HG03064 (cell line): ENCODE data around the gene UGT1A8.

Experiments
- ATAC-seq: cut with Tn5 transposase; IDR thresholded peaks from one replicate; pipeline ENCODE4 v1.9.1; 2021; ENCODE audit warnings: low read depth; ENCODE audit not compliant: unreplicated experiment

UGT1A8 gene

DNA sequence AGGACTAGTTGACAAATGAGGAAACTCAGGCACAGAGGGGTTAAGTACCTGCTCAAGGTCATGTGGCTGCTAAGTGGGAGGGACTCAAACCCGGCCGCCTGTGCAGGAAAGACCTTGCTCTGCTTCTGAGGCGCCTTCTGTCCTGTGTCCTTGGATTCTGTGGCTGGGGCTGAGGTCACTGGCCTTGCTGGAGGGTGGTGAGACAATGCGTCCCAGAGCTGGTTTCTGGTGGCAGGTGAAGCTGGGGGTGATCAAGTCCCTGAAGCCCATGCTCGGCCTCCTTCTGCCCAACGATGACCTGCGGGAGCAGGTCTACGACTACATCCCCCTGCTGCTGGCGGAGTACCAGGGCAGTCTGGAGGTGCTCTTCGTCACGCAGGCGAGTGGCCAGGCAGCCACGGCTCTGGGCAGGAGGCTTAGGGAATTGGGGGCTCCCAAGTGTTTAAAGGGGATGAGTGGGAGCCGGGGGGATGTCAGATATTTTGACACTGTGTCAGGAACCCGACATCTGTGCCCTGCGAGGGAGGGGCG, 176.8 kb downstream of the UGT1A8 start:
- no peak for ATAC-seq

DNA sequence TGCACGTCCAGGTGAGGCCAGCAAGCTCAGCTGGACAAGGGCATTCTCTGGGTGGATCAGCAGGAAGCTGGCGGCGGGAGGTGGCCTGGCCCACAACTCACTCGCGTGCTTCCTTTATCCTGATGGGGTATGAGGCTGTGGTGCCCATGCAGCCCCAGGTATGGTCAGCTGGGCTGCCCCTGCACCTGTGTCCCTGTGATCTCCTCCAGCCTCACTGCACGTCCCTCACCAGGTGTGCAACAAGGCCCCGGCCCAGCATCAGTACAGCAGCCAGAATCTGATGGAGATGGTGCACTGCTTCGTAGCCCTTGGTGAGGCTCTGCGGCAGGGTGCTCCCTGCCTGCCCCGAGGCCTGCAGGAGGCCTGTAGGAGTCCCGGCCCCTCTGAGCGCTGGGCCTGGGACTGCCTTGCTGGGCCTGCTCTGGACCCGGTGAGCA, 178.3 kb downstream of the UGT1A8 start:
- ATAC-seq: no peak

DNA sequence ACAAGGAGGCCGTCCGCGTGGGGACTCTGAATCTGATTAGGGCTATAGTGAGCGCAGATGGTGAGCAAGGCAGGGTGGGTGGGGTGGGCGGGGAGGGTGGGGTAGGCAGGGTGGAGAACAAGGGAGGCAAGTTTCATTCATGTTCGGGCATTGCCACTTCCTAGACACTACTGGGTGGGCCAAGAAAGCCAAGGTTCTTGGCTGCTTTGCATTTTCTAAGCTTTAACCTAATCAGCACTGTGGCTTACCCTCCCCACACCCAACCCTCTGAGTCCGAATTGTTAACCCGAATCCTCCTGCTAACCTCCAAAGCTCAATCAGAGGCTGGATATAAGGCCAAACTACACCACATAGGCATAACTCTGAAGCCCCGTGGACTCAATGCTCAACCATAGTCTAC, 178.8 kb downstream of the UGT1A8 start:
- ATAC-seq: no peak

- no peak for ATAC-seq
Observed at GRCh38 chr2:233798335-233799086, 181.1 kb downstream of the UGT1A8 start.

DNA sequence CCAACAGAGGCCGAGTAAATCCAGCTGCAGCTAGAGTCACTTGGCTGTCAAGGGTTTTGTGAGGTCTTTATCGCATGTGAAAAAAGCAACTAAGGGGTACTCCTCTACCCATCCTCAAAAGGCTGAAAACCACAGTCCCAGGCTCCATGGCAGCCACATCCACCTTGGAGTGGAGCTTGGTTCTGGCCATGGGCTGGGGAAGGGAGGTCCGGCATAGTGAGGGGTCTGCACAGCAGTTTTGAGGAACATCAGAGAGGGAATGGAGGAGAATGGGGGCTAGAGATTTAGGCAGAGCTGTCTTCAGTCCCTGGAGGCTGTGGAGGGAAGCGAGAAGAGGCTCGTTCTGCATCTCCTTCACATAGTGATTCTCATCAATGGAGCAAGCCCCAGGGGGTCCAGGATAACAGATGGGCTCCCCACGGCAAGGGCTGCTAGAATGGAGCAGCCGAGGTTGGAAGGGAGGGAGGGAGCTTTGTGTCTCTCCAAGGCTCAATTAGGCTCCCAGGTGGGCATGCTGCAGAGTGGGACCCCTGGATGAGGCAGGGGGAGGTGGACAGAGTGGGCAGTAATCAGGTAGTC, 181.7 kb downstream of the UGT1A8 start:
- ATAC-seq: no peak

DNA sequence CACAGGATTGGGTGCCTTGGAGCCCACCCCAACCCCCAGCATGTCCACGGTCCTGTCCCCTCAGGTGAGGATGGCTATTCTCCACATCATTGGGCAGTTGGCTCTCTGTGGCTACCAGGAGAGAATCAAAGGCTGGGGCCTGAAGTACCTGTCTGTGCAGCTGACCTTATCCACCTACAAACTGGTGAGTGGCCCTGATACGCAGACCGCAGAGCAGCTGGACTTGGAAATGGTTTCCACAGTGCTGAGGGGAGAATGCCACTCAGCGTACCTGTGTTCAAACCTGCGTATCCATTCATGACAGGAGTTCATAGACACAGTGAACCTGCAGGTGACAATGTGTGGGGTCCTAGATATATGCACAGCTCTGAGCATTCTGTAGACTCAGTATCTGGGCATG, 182.3 kb downstream of the UGT1A8 start:
- no peak for ATAC-seq

DNA sequence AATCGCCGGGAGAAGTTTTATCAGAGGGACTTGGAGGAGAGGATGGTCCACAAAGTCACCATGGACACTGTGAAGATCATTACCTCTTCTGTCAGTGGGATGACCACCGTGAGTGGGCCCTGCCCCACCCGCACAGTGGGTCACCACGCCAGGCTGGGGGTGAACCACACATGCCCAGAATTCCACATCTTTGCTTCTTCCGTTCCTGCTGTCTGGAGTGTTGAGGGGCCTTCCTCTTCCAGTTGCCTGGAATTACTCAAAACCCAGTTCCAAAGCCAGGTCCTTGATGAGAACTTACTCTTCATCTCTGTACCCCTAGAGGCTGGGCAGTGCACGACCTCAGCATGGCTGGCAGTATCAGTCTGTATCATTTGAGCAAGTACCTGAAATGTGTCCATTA, 182.8 kb downstream of the UGT1A8 start:
- no peak for ATAC-seq

DNA sequence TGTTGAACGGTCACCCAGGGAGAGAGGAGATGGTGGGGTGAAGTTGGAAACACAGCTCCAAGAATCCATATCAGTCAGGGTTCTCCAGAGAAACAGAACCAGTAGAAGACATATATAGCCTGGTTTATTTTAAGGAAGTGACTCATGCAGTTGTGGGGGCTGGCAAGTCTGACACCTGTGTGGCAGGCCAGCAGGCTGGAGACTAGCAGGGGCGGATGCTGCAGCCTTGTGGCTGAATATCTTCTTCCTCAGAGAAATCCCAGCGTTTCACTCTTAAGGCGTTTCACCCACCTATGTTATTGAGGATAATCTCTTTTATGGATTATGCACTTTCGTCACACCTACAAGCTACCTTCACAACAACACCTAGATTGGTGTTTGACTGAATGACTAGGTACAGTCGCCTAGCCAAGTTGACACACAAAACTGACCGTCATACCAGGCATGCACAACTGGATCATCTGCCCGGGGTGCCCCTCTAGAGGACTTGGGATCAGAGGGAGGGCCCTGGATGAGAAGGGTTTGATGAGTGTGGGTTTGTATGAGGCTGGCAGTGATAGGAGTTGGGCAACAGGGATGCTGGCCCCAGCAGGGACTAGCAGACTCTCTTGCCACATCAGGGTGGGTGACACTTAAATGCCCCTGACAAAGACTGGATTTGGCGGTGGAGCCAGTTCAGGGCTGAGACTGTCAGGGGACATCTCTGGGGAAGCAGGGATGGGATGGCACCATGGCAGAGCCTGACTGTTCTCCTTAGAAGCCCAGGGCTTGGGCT, 184.1 kb downstream of the UGT1A8 start:
- no peak for ATAC-seq

DNA sequence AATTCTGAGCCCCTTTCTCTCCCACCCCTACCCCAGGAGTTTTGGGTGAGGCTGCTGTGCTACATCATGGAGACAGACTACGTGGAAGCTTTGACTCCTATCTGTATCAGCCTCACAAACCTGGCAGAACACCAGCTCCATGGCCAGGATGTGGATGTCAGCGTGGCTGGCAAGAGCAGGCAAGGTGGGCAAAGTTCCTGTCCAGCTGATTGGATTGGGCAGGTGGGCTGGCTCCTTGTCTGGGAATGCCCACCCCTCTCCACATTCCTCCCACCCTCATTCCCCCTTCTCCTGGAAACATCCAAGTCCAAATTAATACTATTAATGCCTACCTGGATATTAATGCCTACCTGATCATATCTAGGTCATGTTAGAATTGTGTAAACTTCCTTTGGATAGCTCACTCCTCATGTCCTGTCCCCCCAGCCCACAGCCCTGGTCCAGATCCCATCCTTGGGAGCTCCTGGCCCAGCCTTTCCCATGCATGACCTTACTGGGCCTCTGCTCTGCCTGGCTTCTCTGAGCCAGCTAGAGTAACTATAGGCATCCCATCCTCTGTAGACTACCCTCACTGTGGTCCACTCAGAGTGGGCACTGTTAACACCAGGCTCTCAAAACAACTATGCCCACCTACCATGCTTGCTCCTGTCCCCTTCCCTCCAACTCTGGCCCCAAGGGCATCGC, 184.8 kb downstream of the UGT1A8 start:
- ATAC-seq: no peak

DNA sequence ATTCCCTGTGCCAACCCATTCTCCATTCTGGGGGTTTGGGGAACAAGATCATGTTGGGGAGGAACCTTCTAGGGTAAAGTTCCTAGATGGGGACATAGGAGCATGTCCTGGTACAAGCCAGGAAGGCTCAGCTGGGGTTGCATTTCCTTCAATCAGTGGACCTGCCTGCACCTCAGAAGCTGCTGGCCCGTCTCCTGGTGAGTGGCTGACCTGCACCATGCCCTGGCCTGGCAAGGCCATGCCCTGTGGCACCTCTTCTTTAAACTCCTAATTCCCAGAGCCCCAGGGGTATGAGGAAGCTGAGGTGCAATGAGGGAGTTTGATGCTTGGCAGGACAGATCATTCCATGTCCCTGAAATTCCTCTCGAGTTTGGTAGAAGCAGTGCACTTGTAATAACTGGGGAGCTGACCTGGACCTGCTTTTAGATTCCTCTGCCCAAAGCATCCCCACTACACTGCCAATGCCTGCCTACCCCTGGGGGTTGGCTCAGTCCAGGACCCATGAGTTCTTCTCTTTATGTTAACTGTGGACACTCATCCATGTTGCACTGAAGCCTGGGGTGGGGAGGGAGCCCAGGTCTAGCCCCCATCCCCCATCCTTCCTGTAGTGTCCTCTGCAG, 186.0 kb downstream of the UGT1A8 start:
- no peak for ATAC-seq

DNA sequence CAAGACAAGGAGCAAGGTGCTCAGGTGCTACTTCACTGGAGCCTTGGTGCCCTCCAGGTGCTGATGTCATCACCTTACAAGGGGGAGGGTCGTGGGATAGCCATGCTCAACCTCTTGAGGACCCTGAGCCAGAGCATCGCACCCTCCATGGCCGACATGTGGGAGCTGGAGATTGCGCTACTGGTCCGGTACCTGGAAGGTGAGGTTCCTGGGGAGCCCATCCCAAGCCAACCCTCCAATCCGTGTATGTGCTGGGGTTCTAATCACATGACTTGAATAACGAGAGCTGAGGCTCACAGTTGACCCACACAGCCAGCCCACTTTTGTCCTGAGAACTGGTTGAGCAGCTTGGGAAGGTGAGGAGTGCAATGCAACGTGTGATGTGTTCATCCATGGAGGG, 186.6 kb downstream of the UGT1A8 start:
- no peak for ATAC-seq

- no peak for ATAC-seq
Observed at GRCh38 chr2:233807215-233807865, 189.9 kb downstream of the UGT1A8 start.

DNA sequence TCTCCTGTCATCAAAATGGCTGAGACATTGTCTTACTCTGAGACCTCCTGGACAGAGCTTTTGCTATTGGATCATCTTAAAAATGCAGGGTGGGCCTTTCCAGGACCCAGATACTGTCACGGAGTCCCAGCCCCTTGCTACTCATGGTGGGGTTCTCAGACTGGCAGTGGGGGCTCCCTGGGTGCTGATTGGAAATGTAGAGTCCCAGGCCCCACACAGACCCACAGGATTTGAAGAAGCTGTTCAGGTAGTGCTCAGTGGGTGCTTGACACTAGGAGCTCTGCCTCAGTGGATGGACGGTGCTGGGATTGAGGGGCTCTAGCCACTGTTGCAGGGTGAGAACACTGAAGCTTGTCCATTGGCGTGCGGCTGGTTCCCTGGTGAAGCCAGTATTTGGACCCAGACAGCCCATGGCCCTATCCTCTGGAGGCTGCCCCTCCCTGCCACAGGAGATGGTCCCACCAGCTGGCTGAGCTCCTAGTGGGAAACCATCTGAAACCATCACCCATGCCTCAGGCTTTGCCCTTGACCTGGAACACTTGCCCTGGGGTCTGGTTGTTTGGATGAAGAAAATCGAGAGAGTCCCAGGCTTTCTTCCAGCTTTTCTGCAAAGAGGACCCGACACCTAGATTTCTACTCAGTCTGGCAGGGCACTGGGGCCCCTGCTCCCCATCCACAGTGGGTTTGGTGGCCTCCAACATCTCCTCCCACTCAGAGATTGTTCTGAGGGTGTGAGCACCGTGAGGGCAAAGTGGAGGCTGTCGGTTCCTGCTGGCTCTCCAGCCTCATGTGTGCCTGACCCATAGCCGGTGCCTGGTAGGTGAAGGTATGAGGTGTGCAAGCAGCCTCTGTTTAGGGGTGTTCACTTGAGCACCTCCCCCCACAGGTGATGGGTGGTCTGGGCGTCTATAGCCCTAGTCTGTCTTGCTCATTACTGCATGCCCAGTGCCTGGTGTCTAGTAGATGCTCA, 190.8 kb downstream of the UGT1A8 start:
- ATAC-seq: no peak

DNA sequence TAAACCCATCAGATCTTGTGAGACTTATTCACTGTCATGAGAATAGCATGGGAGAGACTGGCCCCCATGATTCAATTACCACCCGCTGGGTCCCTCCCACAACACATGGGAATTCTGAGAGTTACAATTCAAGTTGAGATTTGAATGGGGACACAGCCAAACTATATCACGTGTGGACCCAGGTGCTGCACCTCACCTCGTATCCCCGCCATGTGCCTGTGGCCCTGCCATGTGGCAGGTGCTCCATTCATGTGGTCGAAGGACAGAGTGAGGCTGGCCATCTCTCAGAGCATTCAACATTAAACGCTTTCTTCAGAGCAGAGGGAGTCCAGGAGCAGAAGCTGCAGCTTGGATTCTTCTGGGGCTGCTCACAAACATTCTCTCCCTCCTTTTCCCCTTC, 193.0 kb downstream of the UGT1A8 start:
- ATAC-seq: no peak

DNA sequence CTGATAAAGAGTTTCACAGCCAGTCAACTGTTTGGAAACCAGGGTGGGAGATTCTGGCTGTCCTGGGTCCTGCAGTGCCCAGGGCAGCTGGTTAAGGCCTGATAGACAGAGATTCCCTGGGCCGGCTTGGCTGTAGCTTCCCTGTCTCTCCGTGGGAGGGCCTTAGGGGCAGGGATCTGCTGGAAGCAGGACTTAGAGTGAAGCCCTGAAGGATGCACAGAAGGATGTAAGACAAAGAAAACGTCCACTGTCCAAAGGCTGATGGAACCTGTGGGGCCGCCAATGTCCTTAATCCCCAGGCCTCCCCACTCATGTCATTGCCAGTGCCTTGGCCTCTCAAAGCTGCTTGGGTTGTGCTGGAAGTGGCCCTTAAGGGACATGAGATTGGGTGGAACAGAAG, 193.7 kb downstream of the UGT1A8 start:
- no peak for ATAC-seq

GRCh38 chr2:233811732-233812131, 194.3 kb downstream of the UGT1A8 start:
- no peak for ATAC-seq

DNA sequence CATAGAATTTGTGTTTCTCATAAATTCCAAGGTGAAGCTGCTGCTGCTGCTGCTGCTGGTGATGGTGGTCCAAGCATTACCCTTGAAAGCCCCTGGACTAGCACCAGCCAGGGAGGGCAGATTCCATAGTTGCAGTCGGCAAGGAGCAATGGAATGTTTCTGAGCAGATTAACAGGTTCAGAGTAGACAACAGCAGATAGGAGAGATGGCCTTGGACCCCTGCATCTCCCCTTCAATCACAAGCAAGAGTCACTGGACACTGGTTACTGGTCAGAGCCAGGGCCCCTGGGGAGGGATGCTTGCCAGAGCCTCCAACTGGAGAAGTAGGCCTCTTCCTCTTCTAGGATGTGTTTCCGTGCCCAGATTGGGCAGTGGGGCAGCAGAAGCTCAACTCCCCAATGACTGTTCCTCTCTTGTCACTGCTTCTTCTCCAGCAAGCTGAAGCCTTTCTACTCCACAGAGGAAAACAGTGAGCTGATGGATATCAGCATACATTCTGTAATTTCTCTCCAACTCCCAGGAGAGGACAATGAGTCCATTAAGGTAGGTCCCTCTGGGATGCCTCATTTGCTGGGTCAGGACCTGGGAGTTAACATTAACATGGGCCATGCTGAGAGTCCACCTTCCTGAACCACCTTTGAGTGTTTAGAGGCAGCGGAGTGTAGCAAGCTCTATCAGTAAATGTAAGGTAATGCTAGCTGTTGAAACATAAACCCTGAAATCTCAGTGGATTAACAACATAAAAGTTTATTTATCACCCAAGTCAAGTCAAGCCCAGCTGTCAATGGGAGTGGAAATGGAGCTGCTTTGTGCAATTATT, 196.0 kb downstream of the UGT1A8 start:
- no peak for ATAC-seq
